SHP77 treated with DMSO at 0.1 percent for 48 hours (cell line): Measurements from ENCODE around the gene SPATA13.

Experiments used
- DNase-seq: peaks from one replicate; lab custom pipeline; 2025; lab: John Stamatoyannopoulos, UW

Gene SPATA13

DNA sequence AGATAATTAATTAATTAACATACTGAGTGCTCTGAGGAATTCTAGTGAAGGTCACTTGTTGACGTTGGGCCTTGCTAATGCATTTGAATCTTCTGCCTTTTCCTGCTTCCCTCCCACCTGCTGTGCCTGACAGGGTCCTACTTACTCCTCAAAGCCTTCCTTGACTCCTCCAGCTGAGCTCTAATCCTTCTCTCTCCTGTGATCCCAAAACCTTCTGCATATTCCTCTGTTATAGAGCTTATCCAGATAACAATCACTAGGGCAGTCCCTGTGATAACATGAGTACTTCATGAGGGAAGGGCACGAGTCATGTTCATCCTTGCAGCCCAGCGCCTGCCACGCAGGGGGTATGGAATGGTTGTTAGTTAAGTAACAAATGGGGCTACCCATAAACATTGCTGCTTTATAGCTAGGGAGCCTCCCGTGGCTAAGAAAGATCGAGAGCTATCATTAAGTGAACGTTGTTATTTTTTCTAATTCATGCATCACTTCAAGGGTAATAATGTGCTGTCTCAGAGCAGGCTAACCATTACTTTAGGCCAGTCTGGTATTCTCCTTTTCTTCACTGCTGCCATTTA is 19.1 kb upstream of the SPATA13 start:
- DNase-seq, result no peak

- no peak for DNase-seq
Observed at GRCh38 chr13:24142453-24142852, 18.1 kb upstream of the SPATA13 start.

GRCh38 chr13:24142886-24143285 is 17.6 kb upstream of the SPATA13 start:
- no peak for DNase-seq

- no peak for DNase-seq
Observed at GRCh38 chr13:24145240-24145639, 15.3 kb upstream of the SPATA13 start.

DNA sequence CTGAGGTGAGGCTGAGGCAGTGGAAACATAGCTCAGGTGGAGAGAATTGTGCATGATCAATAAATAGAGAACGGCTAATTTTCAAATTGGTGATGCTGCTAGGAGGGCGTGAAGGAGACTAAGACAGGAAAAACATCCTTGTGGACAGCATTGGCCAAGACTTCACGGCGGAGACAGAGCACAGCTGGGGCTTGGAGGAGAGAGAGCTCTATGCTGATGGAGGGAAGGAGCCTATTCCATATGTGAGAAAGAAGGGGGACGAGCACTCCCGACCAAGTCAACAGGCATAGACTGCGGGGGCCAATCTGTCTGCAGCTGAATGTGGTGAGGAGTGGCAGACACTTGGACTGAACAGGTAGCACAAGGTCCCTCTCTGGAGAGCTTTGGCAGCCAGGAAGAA is 14.8 kb upstream of the SPATA13 start:
- no peak for DNase-seq

DNA sequence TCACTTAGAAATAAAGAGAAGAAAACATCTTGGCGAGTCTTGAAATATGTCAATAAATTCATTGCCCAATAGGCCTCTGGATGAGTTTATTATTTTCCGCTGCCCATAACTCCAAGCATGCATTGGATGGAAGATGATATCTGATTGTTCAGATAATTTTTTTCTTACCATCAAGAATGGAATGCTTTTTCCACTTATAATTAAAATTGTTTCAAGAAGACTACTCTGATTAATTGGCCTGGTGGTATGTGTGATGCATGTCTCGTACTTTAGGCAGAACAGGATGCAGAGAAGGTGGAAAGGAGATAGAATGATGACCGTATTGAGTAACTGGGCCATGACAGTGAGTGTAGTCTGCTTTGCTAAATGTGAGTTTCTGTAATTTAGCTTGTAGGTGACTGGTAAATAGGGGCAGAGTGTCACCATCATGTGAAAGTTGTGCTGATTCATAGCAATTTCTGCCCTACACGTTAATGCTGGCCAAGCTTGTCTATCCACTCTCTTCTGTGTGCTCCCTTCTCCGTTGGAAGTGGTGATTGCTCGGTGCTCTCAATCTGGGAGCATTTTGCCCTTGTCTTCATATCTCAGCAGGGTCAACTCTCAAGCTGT is 13.5 kb upstream of the SPATA13 start:
- DNase-seq, result no peak

GRCh38 chr13:24147570-24147963 is 13.0 kb upstream of the SPATA13 start:
- no peak for DNase-seq

DNA sequence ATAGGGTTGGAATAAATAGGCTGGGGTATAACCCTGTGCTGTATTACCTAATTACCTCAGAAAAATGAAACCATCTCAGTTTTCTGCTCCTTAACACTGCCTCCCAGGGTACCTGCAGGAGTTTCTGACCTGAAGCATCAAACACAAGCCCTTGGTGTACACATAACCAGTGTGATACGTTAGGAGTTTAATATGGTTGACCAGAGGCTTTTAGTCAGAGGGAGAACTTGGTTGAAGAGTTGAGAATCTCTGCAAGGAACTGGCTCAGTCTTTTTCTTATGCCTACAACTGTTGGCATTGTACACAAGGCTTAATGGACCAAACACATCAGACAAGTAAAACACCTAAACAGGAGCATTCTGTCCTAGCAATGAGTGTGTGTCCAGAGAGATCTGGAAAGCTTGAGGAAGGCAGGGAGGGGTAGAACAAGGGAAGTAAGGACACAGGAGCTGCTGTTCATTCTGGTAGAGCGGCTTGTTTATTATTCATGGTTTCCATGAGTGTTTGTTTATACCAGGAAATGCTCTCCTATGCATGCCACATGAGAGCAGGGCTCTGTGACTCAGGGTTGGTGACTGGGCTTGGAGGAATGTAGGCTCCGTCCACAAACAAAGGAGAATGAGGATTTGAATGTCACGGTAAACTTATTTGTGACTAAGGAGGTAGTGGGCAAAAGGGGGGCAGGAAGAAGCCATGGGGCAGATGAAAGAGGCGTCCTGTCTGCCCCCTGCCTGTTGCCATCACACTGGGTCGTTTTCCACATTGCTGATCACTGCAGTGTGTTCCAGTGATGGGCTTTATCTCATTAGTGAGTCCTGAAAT is 11.9 kb upstream of the SPATA13 start:
- no peak for DNase-seq

DNA sequence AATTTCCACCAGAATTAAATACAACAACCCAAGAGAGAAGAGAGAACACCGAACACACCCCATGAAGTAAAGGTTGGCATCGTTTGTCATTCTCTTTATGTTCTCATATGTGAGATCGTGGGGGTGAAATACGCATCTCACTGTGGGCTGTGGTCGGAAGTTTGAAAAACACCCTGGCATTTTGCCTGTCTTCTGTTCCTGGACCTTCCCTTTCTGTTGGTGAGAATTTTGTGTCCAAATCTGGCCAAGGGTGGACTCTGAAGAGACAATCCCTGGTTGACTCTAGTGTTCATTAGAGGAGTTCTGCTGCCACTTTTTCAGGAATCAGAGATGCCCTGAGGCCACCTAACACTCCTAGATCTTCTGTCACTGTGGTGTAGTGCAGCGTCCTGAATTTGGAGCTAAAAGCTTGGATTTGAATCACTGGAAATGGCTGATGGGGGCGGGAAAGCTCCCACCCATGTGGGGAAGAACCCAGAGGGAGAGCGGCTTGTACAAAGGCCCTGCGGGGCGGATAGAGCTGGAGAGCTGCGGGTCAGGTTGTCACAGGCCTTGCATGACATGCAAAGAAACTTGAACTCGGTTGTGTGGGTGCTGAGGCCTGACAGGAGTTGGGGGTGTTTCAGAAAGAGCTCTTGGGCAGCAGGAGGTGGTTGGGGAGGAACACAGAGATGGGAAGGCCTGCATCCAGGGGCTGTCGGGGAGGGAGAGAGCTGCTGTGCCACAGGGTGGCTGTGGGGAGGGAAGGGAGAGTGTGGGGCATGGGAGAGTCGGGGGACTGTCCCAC is 11.1 kb upstream of the SPATA13 start:
- DNase-seq, result no peak

- no peak for DNase-seq
Observed at GRCh38 chr13:24150572-24150971, 9.9 kb upstream of the SPATA13 start.

GRCh38 chr13:24151864-24152263 is 8.7 kb upstream of the SPATA13 start:
- DNase-seq, result no peak

GRCh38 chr13:24152292-24153214 is 8.0 kb upstream of the SPATA13 start:
- DNase-seq, result no peak

DNA sequence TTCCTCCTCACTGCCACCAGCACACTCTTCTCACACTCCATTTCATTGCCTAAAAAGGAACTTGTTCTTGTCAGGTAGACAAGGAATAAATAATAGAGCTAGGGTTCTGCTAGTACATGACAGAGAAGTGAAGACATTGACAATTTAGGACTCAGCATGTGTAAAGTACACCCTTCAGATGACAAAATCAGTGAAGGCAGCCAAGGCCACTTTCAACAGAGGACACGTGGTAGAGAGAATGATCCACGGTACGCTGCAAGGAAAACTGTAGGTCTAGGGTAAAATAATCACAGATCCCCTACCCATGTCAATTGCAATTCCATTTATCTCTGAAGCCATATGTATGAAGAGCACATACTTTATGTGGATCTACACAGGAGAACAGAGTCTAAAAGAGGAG is 7.2 kb upstream of the SPATA13 start:
- no peak for DNase-seq

DNA sequence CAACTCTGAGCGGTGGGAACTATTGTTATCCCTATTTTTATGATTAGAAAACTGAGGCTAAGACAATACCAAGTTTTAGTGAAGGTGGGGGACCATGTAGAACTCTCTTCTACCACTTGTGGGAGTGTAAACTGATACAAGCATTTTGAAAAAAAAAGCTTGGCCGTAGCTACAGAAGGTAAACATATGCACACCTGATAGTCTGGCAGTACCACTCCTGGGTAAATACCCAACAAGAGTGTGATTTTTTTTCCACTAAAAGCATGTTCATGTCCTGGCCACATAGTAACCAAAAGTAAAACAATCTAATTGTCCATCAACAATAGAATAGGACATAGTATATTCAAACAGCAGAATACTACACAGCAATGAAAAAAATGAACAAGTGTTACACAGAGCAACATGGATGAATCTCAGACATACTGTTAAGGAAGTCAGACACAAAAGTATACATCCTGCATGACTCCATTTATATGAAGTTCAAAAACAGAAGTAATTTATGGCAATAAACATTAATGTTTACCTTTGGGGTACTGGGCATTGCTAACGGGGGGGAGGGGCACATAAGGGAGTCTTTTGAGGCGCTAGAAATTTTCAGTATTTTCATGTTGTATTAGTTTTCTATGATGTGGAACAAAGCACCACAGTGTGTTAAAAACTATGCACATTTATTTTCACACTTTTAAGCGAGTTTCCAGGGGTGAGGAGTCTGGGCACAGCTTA is 6.4 kb upstream of the SPATA13 start:
- DNase-seq, result no peak

DNA sequence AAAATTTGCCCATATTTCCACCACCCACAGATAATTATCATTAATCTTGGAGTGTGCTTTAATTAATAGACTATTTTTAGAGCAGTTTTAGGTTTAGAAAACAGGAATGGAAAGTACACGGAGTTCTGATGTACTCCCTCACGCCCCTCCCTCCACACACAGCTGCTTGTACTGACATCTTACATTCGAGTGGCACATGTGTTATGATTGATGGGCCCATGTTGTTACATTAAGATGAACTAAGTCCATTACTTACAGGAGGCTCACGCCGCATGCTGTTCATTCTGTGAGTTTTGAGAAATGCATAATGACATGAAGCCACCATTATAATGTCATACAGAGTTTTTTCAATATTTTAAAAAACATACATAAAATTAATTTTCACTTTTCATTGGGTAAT is 1.2 kb upstream of the SPATA13 start:
- DNase-seq, result no peak

- DNase-seq, result no peak
Observed at GRCh38 chr13:24161010-24161775, 673 bp downstream of the SPATA13 start.

GRCh38 chr13:24161980-24162525 is 1.5 kb downstream of the SPATA13 start:
- DNase-seq, result no peak

- no peak for DNase-seq
Observed at GRCh38 chr13:24162604-24163003, 2.1 kb downstream of the SPATA13 start.

- no peak for DNase-seq
Observed at GRCh38 chr13:24165746-24166145, 5.2 kb downstream of the SPATA13 start.

- no peak for DNase-seq
Observed at GRCh38 chr13:24166561-24166960, 6.0 kb downstream of the SPATA13 start.
